ENCODE results near the gene FRMD8.
"Not testable (repeated sequence)": the region's sequence is repeated elsewhere in the genome, so short reads cannot be mapped to it uniquely, and the experiment has no call there.

Gene FRMD8

DNA sequence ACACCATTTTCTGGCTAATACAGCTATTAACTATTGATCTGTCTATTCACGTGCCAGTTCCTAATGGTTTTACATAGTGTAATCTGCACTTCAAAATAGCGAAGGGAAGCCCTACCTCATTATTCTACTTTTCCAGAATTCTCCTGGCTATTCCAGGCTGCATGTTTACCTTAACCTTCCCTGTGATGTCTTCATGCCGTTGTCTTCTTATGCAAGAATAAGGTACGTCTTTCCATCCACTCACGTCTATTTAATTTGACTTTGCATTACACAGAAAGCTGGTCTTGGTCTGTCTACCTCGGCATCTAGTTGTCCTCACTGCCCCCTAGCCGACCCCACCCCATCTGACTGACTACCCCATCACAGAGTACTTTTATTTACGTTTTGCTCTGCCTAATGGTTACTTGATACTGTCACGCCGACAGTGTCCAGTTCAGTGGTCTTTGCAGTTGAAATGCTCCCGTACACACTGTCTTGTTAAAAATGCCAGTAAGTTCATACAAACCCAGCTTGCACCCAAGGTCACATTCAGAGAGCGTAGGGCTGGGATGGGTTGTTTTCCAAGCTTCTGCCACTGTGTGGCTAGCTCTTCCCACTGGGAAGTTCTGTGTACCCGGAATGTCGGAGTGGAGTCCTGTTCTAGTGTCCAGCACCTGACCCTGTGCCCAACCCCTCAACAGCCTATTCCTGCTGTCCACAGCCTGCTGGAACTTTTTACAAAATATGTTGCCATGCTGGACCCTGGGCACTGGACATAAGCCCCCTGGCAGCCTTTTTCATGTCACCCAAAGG is 51.2 kb downstream of the FRMD8 start:
- DNase-seq, result no peak

DNA sequence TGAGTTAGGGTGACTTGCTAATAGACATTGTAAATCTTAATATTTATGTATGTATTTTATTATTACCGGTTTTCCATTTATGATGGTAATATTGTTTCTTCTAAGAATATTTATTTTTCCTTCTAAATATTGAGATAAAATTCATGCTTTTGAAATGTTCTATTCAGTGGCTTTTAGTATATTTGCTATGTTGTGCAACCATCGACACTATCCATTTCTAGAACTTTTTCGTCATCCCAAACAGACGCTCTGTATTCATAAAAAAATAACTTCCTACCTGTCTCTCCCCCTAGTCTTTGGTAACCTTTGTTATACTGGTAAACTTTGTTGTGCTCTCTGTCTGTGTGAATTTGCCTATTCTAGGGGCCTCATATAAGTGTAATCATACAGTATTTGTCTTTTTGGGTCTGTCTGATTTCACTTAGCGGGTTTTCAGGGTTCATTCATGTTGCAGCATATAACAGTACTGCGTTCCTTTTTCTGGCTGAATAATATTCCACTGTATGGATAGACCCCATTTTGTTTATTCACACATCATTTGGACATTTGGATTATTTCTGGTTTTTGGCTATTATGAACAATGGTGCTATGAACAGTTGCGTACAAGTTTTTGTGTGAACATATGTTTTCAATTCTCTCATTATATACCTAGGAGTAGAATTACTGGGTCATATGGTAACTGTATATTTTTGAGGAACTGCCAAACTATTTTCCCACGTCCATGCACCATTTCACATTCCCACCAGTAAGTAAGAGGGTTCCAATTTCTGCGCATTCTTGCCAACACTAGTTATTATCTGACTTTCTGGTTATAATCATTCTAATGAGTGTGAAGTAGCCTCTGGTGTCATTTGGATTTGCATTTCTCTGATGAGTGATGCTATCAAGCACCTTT is 52.1 kb downstream of the FRMD8 start:
- DNase-seq, result no peak

DNA sequence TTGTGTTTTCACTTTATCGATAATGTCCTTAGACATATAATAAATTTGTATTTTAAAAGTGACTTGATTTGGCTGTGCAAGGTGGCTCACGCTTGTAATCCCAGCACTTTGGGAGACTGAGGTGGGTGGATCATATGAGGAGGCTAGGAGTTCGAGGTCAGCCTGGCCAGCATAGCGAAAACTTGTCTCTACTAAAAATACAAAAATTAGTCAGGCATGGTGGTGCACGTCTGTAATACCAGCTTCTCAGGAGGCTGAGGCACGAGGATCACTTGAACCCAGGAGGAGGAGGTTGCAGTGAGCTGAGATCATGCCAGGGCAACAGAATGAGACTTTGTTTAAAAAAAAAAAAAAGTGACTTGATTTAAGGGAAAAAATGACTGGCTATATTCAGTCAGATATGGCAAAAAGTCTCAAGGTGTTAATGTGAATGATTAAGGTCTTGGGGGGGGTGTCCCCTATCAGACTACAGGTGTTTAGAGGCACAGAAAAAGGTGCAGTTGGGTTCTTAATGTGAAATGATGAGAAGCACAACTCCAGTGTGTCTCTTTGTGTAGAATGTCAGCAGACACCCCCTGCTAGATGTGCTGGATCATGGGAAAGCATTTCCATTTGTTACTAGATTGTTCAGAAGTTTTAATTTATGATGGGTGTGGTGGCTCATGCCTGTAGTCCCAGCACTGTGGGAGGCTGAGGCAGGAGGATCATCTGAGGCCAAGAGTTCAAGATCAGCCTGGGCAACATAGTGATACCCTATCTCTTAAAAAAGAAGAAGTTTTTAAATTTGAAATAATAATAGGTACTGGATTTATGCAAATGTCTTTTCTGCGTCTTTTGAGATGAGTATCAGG is 53.1 kb downstream of the FRMD8 start:
- DNase-seq, result no peak

DNA sequence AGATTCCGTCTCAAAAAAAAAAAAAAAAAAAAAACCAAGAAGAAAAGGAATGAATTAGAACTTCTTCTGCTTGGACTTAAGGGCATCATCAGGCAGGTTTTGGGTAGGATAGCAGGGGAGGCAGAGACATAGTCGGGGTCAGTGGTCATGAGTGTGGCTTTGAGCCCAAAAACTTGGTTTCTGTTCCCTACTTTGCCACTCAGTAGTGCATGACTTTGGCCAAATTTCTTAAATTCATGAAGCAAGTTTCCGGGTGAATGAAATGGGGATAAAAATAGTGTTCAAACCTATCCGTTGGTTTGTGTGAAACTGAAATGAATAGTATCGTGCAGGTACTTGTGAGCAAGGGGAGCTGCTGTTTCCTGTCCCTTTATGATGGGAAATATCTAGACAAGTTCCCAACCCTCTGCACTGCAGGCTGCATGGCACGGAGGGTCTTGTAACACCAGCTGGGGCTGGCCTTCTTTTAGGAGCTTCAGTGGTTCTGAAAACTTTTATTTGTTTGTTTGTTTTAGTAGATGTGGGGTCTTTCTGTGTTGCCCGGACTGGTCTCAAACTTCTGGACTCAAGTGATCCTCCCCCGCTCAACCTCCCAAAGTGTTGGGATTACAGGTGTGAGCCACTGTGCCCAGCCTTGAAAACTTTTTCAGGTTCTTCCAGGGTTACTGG is 54.5 kb downstream of the FRMD8 start:
- peak in 1 of 5 experiments; percentile 51 for DNase-seq

DNA sequence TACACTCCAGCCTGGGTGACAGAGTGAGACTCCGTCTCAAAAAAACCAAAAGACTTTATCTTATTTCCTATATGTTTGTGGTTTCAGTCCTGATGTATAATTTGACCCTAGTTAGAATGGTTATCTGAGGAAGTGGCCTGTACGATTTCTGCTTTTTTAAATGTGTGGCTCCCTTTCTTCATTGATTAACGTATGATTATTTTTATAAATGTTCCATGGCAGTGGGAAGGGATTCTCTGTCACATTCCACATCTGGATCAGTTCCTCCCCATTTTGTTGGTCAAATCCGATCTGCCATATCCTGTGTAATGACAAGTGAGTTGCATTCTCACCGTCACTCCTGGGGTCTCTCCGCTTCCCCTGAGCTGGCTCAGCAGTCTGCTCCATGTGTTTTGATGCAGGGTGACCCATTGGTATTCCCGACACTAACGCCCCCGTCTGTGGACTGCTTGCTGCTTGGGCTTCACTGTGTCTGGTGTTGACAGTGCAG is 56.5 kb downstream of the FRMD8 start:
- peak in 1 of 5 experiments; percentile 26 for DNase-seq

DNA sequence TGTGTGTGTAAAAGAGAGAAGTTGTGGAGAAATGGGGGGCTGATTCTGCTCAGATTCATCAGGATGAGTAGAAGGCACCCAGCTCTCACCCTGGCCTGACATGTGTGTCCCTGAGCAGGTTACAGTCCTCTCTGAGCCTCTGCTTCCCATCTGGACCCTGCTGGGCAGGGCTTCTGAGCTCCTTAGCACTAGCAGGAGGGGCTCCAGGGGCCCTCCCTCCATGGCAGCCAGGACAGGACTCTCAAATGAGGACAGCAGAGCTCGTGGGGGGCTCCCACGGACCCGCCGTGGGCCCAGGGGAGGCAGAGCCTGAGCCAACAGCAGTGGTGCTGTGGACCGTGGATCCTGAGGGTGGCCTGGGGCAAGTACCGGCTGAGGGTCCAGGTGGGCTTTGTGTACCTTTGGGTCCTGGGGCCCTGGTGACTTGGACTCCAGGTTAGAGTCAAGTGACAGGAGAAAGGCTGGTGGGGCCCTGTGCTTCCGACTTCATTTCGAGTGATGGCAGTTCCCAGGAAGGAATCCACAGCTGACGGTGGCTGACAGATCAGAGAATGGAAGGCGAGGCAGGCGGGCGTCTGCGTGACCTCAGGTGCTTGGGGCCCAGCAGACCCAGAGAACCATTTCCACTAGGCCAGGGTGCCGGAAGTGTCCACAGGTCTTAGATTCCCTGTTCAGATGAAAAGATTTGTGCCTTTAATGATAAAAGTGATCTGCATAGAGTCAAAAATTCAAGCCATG is 58.0 kb downstream of the FRMD8 start:
- DNase-seq, result peak in 1 of 5 experiments; percentile 40

DNA sequence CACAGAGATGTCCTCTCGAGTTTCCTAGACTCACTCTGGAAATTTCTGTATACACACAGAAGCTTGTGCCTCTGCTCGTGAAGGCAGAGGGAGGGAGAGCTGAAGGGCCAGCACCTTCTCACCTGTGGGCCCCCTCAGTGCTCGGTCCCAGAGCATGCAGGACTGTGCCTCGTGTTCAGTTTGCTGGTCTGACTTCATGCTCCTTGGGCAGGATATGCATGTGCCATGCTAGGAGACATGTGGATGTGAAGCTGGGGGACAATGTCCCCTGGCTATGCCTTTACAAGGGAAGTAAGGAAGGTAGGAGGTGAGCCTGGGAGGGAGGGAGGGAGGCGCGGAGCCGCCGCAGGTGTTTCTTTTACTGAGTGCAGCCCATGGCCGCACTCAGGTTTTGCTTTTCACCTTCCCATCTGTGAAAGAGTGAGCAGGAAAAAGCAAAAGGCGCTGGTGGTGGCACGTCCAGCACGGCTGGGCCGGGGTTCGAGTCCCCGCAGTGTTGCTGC is 58.7 kb downstream of the FRMD8 start:
- DNase-seq, result peak in 1 of 5 experiments; percentile 43

DNA sequence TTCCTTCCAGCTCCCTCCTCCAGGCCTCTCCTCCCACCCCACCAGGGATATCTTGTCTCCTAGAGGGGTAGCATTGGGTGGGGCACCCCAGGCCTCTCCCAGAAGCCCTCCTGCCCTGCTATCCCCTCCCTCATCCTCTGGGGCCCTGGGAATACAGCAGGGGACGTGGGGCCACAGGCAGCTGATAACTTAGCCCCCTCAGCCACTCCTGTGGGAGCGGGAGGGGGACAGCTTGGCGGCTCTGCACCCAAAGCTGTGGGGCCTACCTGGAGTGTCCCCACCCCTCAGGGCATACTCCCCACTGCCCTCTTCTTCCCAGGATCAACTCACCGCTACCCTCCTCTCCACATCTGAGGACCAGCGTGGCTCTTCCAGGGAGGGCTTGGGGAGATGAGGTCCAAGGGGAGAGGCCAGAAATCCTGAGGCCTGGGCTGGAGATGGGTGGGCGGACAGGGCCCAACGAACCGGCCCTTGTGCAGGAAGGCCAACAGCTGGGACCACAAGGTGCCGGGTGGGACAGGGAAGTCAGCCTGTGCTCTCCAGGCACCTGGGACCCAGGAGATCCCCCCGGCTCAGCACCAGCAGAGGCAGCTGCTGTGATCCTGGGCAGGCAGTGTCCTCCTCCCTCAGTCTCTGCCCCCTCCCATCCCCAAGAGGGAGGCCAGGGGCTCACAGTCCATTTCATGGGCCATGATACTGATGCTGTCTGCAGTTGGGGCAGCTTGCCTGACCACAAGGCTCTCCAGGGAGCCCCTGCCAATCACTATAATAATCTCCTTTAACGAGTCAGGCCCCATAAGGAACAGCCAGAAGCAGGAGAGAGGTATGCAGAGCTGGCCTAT is 59.4 kb downstream of the FRMD8 start:
- DNase-seq, result peak in 1 of 5 experiments; percentile 49

DNA sequence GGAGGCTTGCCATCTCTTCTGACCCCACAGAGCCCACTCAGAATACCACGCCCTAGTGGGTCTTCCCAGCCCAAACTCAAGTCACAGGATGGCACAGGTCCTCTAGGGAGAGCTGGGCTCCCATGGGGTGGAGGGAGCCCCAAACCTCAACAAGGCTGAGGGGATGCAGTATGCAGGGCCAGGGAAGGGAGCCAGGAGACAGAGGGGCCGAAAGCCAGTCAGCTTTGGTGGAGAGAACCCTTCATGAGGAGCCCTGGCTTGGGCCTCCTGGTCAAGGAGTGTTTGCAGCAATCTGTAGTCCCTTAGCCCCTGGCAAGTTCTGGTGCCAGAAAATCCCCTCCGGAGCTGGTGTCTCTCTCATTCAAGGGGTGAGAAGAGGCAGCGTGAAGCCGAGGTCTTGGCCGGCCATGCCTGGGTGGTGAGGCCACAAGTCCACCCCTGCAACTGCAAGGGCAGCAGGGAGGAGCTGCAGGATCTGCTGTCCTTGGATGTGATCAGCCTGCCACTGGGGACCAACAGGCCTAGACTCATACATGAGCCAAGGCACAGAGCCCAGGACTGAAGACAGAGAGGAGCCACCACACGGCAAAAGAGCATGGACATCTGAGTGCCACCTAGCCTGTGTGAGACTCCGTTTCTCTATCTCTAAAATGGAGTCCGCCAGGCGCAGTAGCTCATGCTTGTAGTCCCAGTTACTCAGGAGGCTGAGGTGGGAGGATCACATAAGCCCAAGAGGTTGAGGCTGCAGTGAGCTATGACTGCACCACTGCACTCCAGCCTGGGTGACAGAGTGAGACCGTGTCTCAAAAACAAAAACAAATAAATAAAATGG is 60.2 kb downstream of the FRMD8 start:
- DNase-seq, result no peak

DNA sequence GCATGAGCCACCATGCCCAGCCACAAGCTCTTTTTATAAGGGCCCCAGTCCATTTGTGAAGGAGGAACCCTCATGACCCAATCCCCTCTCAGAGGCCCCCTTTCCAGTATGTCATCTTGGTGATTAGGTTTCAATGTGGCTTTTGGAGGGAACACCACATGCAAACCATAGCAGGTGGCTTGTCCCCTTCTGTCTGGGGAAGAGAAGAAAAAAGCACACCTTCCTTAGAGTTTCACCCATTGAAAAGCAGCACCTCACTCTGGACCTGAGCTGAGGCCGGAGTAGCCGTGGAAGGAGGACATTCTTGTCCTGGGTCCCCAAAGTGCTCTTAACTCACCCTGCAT is 61.6 kb downstream of the FRMD8 start:
- DNase-seq, result no peak

DNA sequence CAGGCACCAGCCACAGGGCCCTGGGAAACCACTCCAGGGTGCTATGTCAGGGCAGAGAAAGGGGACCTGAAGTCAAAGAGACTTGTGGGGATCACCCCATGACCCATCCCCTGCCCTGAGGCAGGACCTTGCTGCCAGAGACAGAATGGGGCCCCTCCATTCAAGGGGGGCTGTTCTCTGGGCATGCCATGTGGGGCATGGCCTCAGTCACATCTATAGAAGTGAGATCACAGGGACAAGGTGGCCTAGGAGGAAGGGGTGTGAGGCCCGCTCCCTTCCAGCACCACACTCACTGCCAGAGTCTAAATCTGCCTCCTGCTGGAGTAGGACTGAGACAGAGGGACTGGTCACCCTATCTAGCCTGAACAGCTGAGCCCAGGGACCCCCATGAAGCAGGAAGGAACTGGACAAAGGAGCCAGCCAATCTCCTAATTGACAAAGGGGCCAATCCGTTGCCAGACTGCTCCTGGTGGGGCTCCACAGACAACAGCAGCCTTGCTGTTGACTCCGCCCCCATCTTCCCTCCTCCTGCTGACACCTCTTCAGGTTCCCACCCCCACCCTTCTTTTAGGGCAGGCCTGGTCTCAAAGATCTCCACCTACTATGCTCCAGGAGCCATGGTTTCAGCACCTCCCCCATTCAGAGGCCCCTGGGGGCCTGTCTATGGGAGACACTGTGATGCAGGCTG is 62.1 kb downstream of the FRMD8 start:
- peak in 1 of 5 experiments; percentile 43 for DNase-seq

DNA sequence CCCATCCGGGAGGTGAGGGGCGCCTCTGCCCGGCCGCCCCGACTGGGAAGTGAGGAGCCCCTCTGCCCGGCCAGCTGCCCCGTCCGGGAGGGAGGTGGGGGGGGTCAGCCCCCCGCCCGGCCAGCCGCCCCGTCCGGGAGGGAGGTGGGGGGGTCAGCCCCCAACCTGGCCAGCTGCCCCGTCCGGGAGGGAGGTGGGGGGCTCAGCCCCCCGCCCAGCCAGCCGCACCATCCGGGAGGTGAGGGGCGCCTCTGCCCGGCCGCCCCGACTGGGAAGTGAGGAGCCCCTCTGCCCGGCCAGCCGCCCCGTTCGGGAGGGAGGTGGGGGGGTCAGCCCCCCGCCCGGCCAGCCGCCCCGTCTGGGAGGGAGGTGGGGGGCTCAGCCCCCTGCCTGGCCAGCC is 64.9 kb downstream of the FRMD8 start:
- DNase-seq, result not testable (repeated sequence)

DNA sequence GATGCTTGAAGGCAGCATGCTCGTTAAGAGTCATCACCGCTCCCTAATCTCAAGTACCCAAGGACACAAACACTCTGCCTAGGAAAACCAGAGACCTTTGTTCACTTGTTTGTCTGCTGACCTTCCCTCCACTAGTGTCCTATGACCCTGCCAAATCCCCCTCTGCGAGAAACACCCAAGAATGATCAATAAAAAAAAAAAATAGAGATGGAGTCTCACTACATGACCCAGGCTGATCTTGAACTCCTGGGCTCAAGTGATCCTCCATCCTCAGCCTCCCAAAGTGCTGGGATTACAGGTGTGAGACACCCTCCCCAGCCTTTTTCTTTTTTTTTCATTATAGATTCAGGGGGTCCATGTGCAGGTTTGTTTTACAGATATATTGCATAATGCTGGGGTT is 65.8 kb downstream of the FRMD8 start:
- not testable (repeated sequence) for DNase-seq

DNA sequence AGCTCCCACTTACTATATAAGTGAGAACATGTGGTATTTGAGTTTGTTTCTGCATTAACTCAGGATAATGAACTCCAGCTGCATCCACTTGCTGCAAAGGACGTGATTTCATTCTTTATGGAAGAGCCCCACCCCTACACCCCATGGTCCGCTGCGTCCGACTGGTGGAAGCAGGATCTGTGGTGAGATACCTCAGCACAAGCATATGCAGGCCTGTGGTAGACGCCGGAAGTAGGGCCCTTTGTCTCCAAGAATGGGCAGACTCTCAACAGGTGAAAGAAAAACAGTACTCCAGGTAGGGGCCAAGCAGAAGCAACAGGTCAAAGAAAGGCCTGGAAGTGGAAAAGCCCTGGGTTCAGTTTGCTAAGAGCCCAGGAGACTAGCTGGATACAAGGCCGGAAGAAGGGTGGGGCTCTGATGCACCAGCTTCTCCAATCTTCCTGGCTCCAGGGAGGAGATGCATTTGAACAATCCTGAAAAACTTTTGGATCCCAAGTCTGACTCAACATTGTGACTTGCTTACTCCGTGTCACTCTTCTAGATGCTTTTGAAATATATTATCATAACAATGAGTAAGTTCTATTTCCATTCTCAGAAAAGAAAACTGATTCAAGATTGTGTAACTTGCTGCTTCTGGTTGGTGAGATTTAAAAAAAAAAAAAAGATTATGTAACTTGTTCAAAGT is 66.5 kb downstream of the FRMD8 start:
- no peak for DNase-seq

DNA sequence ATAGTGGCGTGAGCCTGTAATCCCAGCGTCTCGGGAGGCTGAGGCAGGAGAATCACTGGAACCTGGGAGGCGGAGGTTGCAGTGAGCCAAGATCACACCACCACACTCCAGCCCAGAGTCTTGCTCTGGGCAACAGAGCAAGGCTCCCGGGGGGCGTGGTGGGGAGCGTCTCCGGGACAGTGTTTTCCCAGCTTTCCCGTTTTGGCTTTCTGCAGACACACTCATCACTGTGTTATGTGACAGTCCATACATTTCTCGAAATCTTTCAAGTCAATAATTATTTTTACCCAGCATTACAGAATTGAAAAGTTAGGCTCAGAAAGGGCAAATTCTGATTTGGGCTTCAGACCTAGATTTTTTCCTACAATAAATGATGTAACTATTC is 67.9 kb downstream of the FRMD8 start:
- DNase-seq, result no peak

DNA sequence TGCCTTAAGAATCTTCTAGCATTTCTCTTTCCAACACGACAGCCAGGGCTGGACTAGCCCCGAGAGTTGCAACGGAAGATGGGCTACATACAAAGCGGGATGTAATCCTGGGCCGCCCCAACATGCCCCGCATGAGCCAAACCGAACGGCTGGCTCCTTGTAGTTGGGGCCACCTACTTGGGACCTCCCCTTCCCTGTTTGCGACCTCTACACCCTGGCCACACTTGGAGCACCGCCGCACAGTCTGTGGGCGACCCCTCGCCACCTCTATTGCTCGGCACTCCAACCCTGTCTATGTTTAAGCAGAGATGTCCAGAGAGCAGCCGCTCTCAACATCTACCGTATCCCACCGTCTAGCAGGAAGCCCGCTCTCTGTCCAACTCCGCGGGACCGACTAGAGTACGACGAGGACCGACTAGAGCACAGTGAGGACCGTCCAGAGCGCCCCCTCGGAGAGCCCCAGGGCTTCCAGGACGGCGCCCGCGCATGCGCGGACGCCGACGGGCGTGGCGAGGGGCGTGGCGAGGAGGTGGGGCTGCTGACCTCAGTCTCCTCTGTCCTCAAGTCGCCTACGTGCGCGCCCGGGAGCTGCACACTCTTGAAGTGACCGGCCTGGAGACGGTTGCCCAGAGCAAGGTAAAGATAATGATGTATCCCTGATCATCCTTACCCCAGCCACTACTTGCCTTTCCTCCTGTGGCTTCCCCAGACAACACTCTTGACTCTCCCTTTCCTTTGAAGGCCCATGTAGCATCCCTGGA is 68.4 kb downstream of the FRMD8 start:
- DNase-seq, result peak; percentile 63 to 77 (median 76)

DNA sequence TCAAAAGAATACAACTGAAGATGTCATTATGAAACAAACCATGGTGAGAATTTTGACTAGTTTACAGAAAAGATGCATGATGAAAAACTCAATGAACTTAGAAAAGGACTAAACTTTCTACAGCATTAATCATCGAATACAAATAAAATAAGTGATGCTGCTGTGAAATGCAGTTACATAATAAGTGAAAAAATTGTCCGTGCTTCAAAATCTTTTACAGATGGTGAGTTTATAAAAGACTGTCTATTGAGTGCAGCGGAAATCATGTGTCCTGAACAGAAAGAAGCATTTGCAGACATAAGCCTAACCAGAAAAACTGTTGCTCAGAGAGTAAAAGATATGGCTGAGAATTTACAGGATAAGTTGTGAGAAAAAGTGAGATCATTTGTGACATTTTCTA is 70.0 kb downstream of the FRMD8 start:
- DNase-seq, result no peak

Measured in T-helper 2 cell (primary cell).